ENCODE measurements around the gene GLI2.

DNA sequence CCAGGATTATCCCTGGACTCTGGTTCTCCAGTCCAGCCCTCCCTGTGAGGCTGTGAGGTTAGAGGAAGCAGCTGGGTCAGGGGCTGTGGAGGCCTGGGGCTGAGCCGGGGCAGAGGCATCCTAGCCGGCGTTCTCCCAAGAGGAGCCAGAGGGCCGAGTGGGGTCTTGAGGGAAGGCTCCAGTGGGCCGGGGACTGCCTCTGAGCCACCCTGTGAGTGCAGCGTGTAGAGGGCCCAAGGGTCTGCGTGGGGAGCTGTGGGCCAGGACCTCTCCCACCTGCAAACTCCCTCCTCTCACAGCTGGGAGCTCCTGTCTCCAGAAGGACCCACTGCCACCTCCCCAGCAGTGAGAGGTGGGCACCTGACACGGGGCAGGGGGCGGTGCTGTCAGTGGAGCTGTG, 41.0 kb downstream of the GLI2 start:
- TF ChIP-seq POLR2A (IDR thresholded peaks at IDR 0.05; ENCODE audit: low read length) (no peak), SMC3 (IDR thresholded peaks at IDR 0.05) (no peak), ESRRA (IDR thresholded peaks at IDR 0.05; ENCODE audit: borderline replicate concordance, low read length) (no peak), EP300 (IDR thresholded peaks at IDR 0.05) (no peak), RCOR1 (IDR thresholded peaks at IDR 0.05; ENCODE audit: low read depth, low read length) (no peak), CHD2 (IDR thresholded peaks at IDR 0.05; ENCODE audit: low read length, partially characterized antibody) (no peak), POLR2AphosphoS2 (conservative IDR thresholded peaks at IDR 0.05; ENCODE audit: low read length) (no peak), RFX5 (IDR thresholded peaks at IDR 0.05) (no peak), GATA3 (IDR thresholded peaks at IDR 0.05; ENCODE audit: borderline replicate concordance) (no peak), SREBF2 (IDR thresholded peaks at IDR 0.05) (no peak), RAD21 (conservative IDR thresholded peaks at IDR 0.05 in 1 of 2, IDR thresholded peaks at IDR 0.05 in 1 of 2) (no peak), HOXA7 (CRISPR knock-in tag; IDR thresholded peaks at IDR 0.05) (no peak)
- TF ChIP-seq, protein P1, sequence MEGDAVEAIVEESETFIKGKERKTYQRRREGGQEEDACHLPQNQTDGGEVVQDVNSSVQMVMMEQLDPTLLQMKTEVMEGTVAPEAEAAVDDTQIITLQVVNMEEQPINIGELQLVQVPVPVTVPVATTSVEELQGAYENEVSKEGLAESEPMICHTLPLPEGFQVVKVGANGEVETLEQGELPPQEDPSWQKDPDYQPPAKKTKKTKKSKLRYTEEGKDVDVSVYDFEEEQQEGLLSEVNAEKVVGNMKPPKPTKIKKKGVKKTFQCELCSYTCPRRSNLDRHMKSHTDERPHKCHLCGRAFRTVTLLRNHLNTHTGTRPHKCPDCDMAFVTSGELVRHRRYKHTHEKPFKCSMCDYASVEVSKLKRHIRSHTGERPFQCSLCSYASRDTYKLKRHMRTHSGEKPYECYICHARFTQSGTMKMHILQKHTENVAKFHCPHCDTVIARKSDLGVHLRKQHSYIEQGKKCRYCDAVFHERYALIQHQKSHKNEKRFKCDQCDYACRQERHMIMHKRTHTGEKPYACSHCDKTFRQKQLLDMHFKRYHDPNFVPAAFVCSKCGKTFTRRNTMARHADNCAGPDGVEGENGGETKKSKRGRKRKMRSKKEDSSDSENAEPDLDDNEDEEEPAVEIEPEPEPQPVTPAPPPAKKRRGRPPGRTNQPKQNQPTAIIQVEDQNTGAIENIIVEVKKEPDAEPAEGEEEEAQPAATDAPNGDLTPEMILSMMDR (IDR thresholded peaks at IDR 0.05) = no peak
- TF ChIP-seq, protein P2, sequence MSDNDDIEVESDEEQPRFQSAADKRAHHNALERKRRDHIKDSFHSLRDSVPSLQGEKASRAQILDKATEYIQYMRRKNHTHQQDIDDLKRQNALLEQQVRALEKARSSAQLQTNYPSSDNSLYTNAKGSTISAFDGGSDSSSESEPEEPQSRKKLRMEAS (IDR thresholded peaks at IDR 0.05) = no peak

All from A549 (cell line).